Trophoblast cell (in vitro differentiated cells and primary cell): ENCODE results near the gene RAG2.

Experiments
- DNase-seq, 2 donors: peaks; one replicate each; pipeline ENCODE4 v3.0.0-alpha.2; 2016
- H2AFZ ChIP-seq: 2 replicates; pipeline ENCODE4 v1.6.1; 2013; ENCODE audit warnings: low read length, moderate library complexity, mild to moderate bottlenecking; ENCODE audit not compliant: insufficient read depth, poor library complexity
- H2AK5ac ChIP-seq: 2 replicates; pipeline ENCODE4 v1.6.1; 2013; ENCODE audit warnings: mild to moderate bottlenecking, low read length
- H2BK120ac ChIP-seq: 2 replicates; pipeline ENCODE4 v1.6.1; 2013; ENCODE audit warnings: low read length, mild to moderate bottlenecking, moderate library complexity; ENCODE audit not compliant: insufficient read depth, poor library complexity
- H2BK12ac ChIP-seq: 2 replicates; pipeline ENCODE4 v1.6.1; 2013; ENCODE audit warnings: mild to moderate bottlenecking, low read length, moderate library complexity
- H2BK5ac ChIP-seq: 2 replicates; pipeline ENCODE4 v1.6.1; 2013; ENCODE audit warnings: low read length, low read depth, moderate library complexity, mild to moderate bottlenecking; ENCODE audit not compliant: poor library complexity
- H3K14ac ChIP-seq: 2 replicates; pipeline ENCODE4 v1.6.1; 2013; ENCODE audit warnings: mild to moderate bottlenecking, low read length
- H3K18ac ChIP-seq: 2 replicates; pipeline ENCODE4 v1.6.1; 2013; ENCODE audit warnings: mild to moderate bottlenecking, low read length
- H3K23ac ChIP-seq: 2 replicates; pipeline ENCODE4 v1.6.1; 2013; ENCODE audit warnings: low read length
- H3K27ac ChIP-seq: 2 replicates; pipeline ENCODE4 v1.5.1; 2013; ENCODE audit warnings: low read depth, mild to moderate bottlenecking, inconsistent platforms, low read length, moderate library complexity
- H3K27me3 ChIP-seq: 2 replicates; pipeline ENCODE4 v1.6.1; 2013; ENCODE audit warnings: inconsistent platforms, mild to moderate bottlenecking, low read length, moderate library complexity; ENCODE audit not compliant: insufficient read depth
- H3K36me3 ChIP-seq, 2 experiments: 1 replicate in 1 of 2; 2 replicates in 1 of 2; pipeline ENCODE4 v1.6.1; 2013; ENCODE audit warnings: low read length in 2 of 2, mild to moderate bottlenecking in 2 of 2, moderate library complexity in 1 of 2; ENCODE audit not compliant: insufficient read depth in 2 of 2, control insufficient read depth in 1 of 2
- H3K4ac ChIP-seq: 2 replicates; pipeline ENCODE4 v1.6.1; 2013; ENCODE audit warnings: low read depth, mild to moderate bottlenecking, low read length, moderate library complexity
- H3K4me1 ChIP-seq, 2 experiments: 1 replicate in 1 of 2; 2 replicates in 1 of 2; pipeline ENCODE4 v1.6.1; 2013; ENCODE audit warnings: low read length in 2 of 2, mild to moderate bottlenecking in 2 of 2, moderate library complexity in 1 of 2; ENCODE audit not compliant: insufficient read depth in 2 of 2, control insufficient read depth in 1 of 2
- H3K4me2 ChIP-seq: 2 replicates; pipeline ENCODE4 v1.6.1; 2013; ENCODE audit warnings: inconsistent platforms, mild to moderate bottlenecking, low read length, moderate library complexity
- H3K4me3 ChIP-seq: 2 replicates; pipeline ENCODE4 v1.5.1; 2013; ENCODE audit warnings: mild to moderate bottlenecking, low read depth, low read length, inconsistent platforms
- H3K79me1 ChIP-seq: one replicate; pipeline ENCODE4 v1.6.1; 2013; ENCODE audit warnings: low read length
- H3K79me2 ChIP-seq: 2 replicates; pipeline ENCODE4 v1.6.1; 2013; ENCODE audit warnings: low read length, mild to moderate bottlenecking; ENCODE audit not compliant: control insufficient read depth, insufficient read depth, poor library complexity
- H3K9ac ChIP-seq: 2 replicates; pipeline ENCODE4 v1.6.1; 2013; ENCODE audit warnings: mild to moderate bottlenecking, low read length
- H3K9me3 ChIP-seq: 2 replicates; pipeline ENCODE4 v1.6.1; 2013; ENCODE audit warnings: low read depth, mild to moderate bottlenecking, control low read depth, inconsistent platforms, low read length; ENCODE audit not compliant: insufficient read depth
- H4K12ac ChIP-seq: 2 replicates; pipeline ENCODE4 v1.6.1; 2013; ENCODE audit warnings: low read depth, mild to moderate bottlenecking, low read length, moderate library complexity
- H4K8ac ChIP-seq: 2 replicates; pipeline ENCODE4 v1.6.1; 2013; ENCODE audit warnings: low read depth, mild to moderate bottlenecking, low read length, moderate library complexity
- H4K91ac ChIP-seq: one replicate; pipeline ENCODE4 v1.6.1; 2013; ENCODE audit warnings: low read depth, mild to moderate bottlenecking, low read length, moderate library complexity
- WGBS: extraction: QIAGEN DNeasy Blood & Tissue Kit; methylation state at CpG from one replicate; pipeline ENCODE4 v1.1.7; 2013; ENCODE audit warnings: missing lambda C conversion rate; ENCODE audit not compliant: insufficient read length, insufficient coverage; ENCODE audit errors: extremely low coverage; 5-methylcytosine and 5-hydroxymethylcytosine counted together

RAG2 gene

GRCh38 chr11:36608491-36609199 lies 10.6 kb upstream of the RAG2 start:
- Histone ChIP-seq H2AFZ (no peak overlapping the region), H2BK120ac (no peak overlapping the region), H3K4ac (no peak overlapping the region), H3K79me1 (no peaks in the 10 kb centered on the region), H4K12ac (no peak overlapping the region), H3K79me2 (no peaks in the 10 kb centered on the region), H3K4me3 (no peak overlapping the region), H2BK12ac (no peak overlapping the region), H3K4me2 (no peak overlapping the region), H3K36me3 (no peaks in the 10 kb centered on the region), H3K23ac (no peak overlapping the region), H3K27ac (no peak overlapping the region), H3K14ac (no peak overlapping the region), H4K91ac (no peak overlapping the region), H3K27me3 (no peaks in the 10 kb centered on the region), H2BK5ac (no peak overlapping the region), H3K9me3 (no peaks in the 10 kb centered on the region), H2AK5ac (no peak overlapping the region), H3K9ac (no peak overlapping the region), H4K8ac (no peak overlapping the region), H3K4me1 (no peaks in the 10 kb centered on the region), H3K18ac (no peak overlapping the region)
- WGBS, result no CpG with 5 or more reads among the region's 1 CpG
- no peak for DNase-seq

- Histone ChIP-seq H3K23ac (no peak overlapping the region), H2AFZ (no peak overlapping the region), H3K4me2 (no peak overlapping the region), H3K14ac (no peak overlapping the region), H3K9me3 (no peaks in the 10 kb centered on the region), H3K9ac (no peak overlapping the region), H3K79me1 (no peaks in the 10 kb centered on the region), H2AK5ac (no peak overlapping the region), H2BK5ac (no peak overlapping the region), H3K36me3 (no peaks in the 10 kb centered on the region), H4K91ac (no peak overlapping the region), H2BK120ac (no peak overlapping the region), H3K79me2 (no peaks in the 10 kb centered on the region), H3K4me3 (no peak overlapping the region), H3K27ac (no peak overlapping the region), H3K27me3 (no peaks in the 10 kb centered on the region), H3K4ac (no peak overlapping the region), H3K4me1 (no peaks in the 10 kb centered on the region), H3K18ac (no peak overlapping the region), H2BK12ac (no peak overlapping the region), H4K8ac (no peak overlapping the region), H4K12ac (no peak overlapping the region)
- DNase-seq, result no peak
- WGBS, result no CpG with 5 or more reads among the region's 6 CpGs
Measured at GRCh38 chr11:36605221-36606216, 7.5 kb upstream of the RAG2 start.

- Histone ChIP-seq H2BK12ac (no peak overlapping the region), H3K27me3 (no peaks in the 10 kb centered on the region), H2AFZ (no peak overlapping the region), H2AK5ac (no peak overlapping the region), H3K14ac (no peak overlapping the region), H3K4me2 (no peak overlapping the region), H3K4ac (no peak overlapping the region), H3K36me3 (no peaks in the 10 kb centered on the region), H3K79me2 (no peaks in the 10 kb centered on the region), H3K9ac (no peak overlapping the region), H2BK120ac (no peak overlapping the region), H3K27ac (no peak overlapping the region), H3K4me3 (no peak overlapping the region), H3K9me3 (peaks cover 1% of the 10 kb centered on the region), H3K4me1 (no peaks in the 10 kb centered on the region), H4K12ac (no peak overlapping the region), H3K79me1 (no peaks in the 10 kb centered on the region), H4K8ac (no peak overlapping the region), H3K18ac (no peak overlapping the region), H4K91ac (no peak overlapping the region), H3K23ac (no peak overlapping the region), H2BK5ac (no peak overlapping the region)
- DNase-seq, result no peak
Measured at GRCh38 chr11:36602135-36602534, 4.1 kb upstream of the RAG2 start.

- Histone ChIP-seq H3K14ac (no peak overlapping the region), H3K4me3 (no peak overlapping the region), H2BK5ac (no peak overlapping the region), H3K9ac (no peak overlapping the region), H3K79me1 (no peaks in the 10 kb centered on the region), H4K8ac (no peak overlapping the region), H2AFZ (no peak overlapping the region), H2BK120ac (no peak overlapping the region), H3K27ac (no peak overlapping the region), H3K18ac (no peak overlapping the region), H4K12ac (no peak overlapping the region), H3K4ac (no peak overlapping the region), H3K23ac (no peak overlapping the region), H3K9me3 (peaks cover 1% of the 10 kb centered on the region), H3K4me2 (no peak overlapping the region), H2AK5ac (no peak overlapping the region), H3K27me3 (no peaks in the 10 kb centered on the region), H3K4me1 (no peaks in the 10 kb centered on the region), H4K91ac (no peak overlapping the region), H3K36me3 (no peaks in the 10 kb centered on the region), H3K79me2 (no peaks in the 10 kb centered on the region), H2BK12ac (no peak overlapping the region)
- DNase-seq, result no peak
- WGBS, result 100% methylated on average over 1 of the region's 2 CpGs
Measured at GRCh38 chr11:36601155-36601554, 3.1 kb upstream of the RAG2 start.
